ENCODE results near the gene LRMDA.

LRMDA gene

DNA sequence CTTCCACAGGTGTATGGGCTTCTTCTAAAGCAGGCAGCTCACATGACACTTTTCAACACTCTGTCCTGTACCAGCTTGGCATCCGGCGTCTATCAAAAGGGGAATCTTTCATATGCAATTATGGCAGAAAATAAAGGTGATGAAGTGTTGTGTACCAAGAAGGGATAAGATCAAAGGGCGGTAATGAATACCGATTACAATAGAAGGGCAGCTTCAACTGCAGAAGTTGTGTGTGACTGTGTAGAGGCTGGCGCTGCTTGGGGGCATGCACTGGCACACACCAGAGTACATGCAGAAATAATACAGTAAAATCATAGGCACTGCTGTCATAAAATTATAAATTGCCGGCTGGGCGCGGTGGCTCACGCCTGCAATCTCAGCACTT, 744.7 kb downstream of the LRMDA start:
- H3K4me3 Mint-ChIP-seq, result no peak overlapping the region
- ATAC-seq (no peak), DNase-seq (no peak)
- no peaks in the 10 kb centered on the region for H3K9me3 Mint-ChIP-seq
- H3K27ac Mint-ChIP-seq, result no peak overlapping the region
- H3K4me1 Mint-ChIP-seq, result no peaks in the 10 kb centered on the region
- H3K27me3 Mint-ChIP-seq, result no peaks in the 10 kb centered on the region

DNA sequence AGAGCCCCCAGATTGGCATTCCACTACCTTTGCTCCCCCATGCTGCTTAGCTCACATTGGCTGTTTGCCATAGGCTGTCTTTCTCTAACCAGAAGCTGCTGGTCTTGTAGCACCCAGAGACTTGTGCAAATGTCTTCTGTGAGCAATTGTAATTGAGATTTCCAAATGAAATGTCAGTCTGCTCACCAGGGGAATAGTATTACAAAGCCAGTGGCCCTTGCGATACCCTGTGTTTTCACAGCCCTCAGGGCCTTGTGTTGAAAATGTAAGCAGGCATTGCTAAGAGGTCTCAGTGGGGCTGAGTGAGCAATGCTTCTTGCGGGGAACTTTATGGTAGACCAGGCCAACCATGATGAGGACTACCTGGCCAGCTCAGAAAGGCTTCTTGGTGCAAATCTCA, 746.5 kb downstream of the LRMDA start:
- peaks cover 5% of the 10 kb centered on the region for H3K27me3 Mint-ChIP-seq
- H3K27ac Mint-ChIP-seq, result no peak overlapping the region
- DNase-seq (no peak), ATAC-seq (no peak)
- H3K9me3 Mint-ChIP-seq, result peaks cover 0 to 13% of the 10 kb centered on the region in 2 donors
- H3K4me3 Mint-ChIP-seq, result no peak overlapping the region
- no peaks in the 10 kb centered on the region for H3K4me1 Mint-ChIP-seq

DNA sequence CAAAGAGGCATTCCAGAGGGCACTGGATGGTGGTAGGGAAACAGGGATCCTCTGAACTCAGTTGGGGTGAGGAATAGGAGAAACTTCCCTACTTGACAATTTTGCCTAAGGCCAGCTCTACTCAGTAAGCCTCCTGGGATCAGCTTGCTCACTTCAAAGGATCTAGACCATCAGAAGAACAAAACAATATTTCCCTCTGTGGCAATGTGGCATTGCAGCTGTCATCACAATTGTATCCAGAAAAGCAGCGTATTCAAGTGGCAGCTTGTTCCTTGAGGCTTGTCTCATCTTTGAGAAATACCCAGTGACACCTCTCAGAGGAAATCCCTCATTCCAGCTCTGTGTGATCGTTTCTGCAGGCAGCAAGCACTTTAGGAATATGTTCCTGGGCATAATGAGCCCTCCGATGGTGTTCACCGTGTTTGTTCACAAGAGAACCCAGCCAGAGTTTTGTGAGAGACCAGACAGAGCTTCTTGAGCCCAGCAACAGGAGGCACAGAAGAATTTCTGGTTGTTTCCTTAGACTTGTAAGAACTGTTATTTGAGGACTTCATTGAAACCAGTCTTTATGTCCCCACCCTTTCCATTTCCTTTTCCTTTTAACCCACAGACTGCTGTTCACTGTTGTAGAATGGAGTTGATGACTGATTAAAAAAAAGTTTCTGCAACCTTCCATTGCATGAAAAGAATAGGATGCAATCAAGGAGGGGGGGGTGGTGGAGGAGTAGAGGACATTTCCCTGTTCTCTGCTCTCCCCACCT, 747.3 kb downstream of the LRMDA start:
- ATAC-seq (no peak), DNase-seq (no peak)
- Mint-ChIP-seq H3K27ac (no peak overlapping the region), H3K9me3 (peaks cover 0 to 13% of the 10 kb centered on the region in 2 donors), H3K4me3 (no peak overlapping the region), H3K4me1 (no peaks in the 10 kb centered on the region), H3K27me3 (peaks cover 5% of the 10 kb centered on the region)

DNA sequence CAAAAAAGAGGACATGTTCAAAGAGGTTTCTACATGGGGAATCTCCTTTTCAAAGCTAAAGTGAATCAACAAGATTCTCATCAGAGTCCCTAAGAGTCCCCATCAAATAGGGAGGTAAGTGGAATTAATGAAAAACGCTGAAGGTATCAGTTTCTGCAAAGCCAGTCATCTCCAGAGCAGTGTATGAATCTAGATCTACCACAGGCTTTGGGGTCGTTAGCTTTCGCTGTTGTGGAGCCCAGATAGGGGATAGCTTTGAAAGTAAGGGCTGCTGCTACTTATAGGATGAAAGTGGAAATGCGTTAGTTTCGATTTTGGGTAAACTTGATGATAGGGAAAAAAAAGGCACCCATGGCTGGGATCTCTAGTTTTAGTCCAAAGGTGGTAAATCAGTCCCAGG, 748.4 kb downstream of the LRMDA start:
- ATAC-seq, result peak; percentile 39
- DNase-seq, result no peak
- Mint-ChIP-seq H3K27ac (peak overlapping the region in 1 of 2 donors; percentile 52), H3K9me3 (peaks cover 0 to 13% of the 10 kb centered on the region in 2 donors), H3K4me3 (no peak overlapping the region), H3K4me1 (no peaks in the 10 kb centered on the region), H3K27me3 (peaks cover 5% of the 10 kb centered on the region)

DNA sequence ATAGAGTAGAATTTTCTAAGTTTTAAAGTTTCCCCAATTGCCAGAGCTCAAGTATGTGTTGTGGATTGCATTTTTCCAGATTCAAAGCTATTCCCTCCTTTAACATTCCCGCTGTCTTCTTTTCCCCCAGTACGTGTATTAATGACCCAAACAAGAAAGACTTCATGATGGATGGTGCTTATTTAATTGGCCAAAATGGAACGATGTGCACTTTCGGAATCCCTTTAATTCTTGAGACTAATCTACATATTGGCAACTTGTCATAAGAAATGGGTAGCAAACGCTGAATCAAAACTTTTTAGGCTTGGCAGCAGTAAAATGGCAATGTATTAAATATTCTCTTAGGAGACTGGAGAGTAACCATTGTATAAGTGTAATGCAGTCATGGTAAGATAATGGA, 753.2 kb downstream of the LRMDA start:
- Mint-ChIP-seq H3K4me3 (no peak overlapping the region), H3K9me3 (peaks cover 0 to 13% of the 10 kb centered on the region in 2 donors), H3K27ac (no peak overlapping the region), H3K4me1 (no peaks in the 10 kb centered on the region), H3K27me3 (peaks cover 12% of the 10 kb centered on the region)
- DNase-seq (no peak), ATAC-seq (no peak)

DNA sequence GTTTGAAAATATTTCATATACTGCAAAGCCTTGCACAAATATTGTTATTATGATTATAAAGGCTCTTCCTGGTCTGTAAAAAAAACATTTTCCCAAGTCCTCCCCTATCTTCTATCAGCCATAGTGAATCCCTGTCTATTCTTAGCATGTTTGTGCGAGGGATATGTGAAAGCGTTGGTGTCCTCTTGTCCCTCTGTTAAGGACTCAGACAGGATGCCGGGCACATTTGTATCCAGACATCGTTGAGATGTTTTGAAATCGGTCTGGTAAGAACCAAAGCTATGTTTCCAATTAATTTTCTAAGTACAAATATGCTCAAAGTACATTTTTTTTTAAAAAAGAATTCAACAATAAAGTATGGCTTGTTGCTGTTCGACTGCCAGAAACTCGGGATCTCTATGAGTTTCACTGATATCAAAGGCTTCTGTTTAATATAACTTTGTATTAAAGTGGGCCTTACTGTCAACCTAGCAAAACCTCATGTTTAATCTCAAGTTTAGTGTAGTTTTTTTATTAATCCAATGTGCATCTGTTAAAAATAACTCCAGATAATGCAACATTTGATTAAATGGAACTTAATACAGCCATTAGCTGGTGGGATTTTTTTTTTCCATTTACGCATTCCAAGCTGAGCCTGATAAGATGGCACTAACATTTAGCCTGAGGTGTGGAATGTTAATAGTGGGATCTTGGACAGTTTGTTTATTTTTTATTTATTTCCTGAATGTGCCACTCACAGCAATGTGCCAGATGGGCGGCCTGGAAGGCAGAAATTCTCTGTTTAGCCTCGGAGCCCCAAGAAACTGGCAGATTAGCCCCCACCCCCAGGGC, 754.3 kb downstream of the LRMDA start:
- DNase-seq (no peak), ATAC-seq (no peak)
- Mint-ChIP-seq H3K4me3 (no peak overlapping the region), H3K9me3 (peaks cover 0 to 13% of the 10 kb centered on the region in 2 donors), H3K27me3 (peaks cover 12% of the 10 kb centered on the region), H3K27ac (no peak overlapping the region), H3K4me1 (no peaks in the 10 kb centered on the region)

DNA sequence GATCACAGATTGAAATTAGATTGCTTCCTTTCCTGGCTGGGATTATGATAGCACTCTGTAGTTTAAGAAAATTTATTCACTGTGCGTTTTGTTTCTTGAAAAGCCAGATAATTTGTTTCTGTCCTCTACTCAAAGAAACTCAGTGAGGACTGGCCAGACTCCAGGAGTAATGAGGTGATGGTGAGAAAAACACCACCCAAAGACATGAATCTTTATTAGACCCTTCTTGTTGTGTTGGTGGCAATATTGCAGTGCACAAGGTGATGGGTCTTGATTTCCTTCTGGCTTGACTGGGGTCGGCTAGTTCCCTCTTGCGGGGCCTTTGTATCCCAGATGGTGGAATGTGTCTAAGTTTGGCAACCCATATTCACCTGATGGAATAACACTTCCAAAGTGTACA, 756.8 kb downstream of the LRMDA start:
- no peak overlapping the region for H3K4me3 Mint-ChIP-seq
- no peaks in the 10 kb centered on the region for H3K9me3 Mint-ChIP-seq
- no peak overlapping the region for H3K27ac Mint-ChIP-seq
- ATAC-seq, result no peak
- no peaks in the 10 kb centered on the region for H3K4me1 Mint-ChIP-seq
- DNase-seq, result no peak
- H3K27me3 Mint-ChIP-seq, result peaks cover 8% of the 10 kb centered on the region

DNA sequence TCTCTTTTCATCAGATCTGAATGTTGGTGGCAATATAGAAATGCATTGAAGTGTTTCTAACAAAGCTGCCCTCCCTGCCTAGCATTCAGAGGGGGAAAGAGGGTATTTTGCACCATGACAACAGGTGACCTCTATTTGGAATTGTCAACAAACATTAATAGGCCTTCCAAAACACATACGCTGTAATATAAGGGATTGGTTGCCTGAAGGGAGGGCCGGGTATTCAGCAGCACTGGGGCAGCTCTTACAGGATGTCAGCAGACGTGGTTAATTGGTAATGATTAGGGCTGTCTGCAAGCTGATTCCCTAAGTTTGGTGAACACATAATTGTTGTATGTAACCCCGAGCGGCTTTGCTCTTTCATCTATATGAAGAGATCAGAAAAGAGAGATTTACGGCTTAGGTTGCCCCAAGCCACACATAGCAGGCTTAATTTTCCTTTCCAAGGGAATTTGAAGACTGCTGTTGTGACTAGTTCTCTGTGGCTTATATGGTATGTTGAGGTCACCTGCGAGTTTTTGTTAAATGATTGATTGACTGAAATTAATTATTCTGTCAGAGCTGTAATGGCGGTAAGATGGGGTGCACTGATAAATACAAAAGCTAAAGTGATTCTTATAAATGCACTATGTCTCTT, 759.3 kb downstream of the LRMDA start:
- Mint-ChIP-seq H3K4me3 (no peak overlapping the region), H3K27me3 (peaks cover 8% of the 10 kb centered on the region), H3K4me1 (no peaks in the 10 kb centered on the region), H3K9me3 (no peaks in the 10 kb centered on the region), H3K27ac (peak overlapping the region in 1 of 2 donors; percentile 63)
- no peak for DNase-seq
- no peak for ATAC-seq

DNA sequence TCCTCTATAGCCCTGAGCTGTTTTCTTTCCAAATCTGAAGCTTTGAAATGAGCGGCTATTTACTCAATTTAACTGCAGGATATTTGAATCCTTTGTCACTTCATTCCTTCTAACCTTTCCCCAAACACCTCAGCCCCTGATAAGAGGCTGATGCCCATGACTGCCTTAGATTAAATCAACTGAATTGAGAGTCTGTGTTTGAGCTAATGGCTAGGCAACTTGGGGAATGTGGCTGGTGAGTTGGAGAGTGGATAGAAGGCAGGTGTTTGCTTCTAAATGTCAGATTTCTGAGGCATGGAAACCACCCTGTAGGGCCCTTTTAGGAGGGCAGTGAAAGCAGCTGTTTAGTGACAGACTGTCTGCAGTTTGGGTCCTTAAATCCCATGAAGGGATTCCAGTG, 759.9 kb downstream of the LRMDA start:
- Mint-ChIP-seq H3K27ac (peak overlapping the region in 1 of 2 donors; percentile 63), H3K4me1 (no peaks in the 10 kb centered on the region), H3K9me3 (no peaks in the 10 kb centered on the region), H3K4me3 (no peak overlapping the region), H3K27me3 (peaks cover 8% of the 10 kb centered on the region)
- ATAC-seq (no peak), DNase-seq (no peak)

DNA sequence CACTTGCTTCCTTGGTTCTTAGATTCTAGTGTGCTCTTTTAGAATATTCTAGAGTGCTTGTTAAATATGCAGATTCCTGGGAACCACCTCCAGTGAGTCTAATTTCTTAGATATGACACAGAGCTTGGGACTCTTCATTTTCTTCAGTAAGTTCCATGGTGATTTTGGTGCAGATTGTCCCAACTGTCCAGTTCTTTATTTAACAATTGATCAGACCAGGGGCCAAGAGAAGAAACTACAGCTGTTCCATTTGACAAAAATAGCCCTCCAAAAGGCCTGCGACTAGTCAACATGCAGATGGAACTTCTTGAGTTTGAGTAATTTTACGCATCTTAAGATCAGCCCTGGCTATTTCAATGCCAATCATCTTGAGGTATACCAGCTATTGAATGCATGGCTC, 760.7 kb downstream of the LRMDA start:
- no peak overlapping the region for H3K27ac Mint-ChIP-seq
- H3K9me3 Mint-ChIP-seq, result no peaks in the 10 kb centered on the region
- peaks cover 7% of the 10 kb centered on the region for H3K27me3 Mint-ChIP-seq
- ATAC-seq, result no peak
- no peak for DNase-seq
- no peaks in the 10 kb centered on the region for H3K4me1 Mint-ChIP-seq
- H3K4me3 Mint-ChIP-seq, result no peak overlapping the region

DNA sequence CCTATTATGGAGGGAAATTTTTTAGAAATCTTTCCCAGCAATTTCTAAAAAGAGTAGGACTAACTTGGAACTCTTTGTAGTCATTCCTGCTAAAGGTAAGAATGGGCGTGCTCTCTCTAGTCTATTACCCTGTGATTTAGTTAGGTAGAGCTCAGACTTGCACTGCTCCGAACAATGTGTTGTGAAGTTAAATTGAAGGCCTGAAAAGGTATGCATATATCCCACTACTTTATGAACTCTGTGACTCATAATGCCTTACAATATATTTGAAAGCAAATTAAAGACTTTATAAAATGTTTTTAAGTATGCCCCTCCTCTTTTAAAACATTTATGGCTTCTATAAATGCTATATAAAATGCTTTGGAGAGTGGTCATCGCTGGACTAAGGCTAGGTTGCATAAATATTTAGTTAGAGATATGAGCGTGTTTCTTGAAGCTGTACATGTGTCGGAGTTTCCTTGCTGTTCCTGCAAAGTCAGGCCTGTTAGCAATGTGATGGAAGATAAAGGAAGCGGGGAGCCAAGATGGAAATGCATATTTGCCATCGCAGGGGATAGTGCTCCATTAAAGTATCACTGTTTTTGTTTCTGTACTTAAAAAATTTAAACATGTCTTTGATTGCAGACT, 761.4 kb downstream of the LRMDA start:
- Mint-ChIP-seq H3K27ac (no peak overlapping the region), H3K9me3 (no peaks in the 10 kb centered on the region), H3K4me1 (no peaks in the 10 kb centered on the region), H3K27me3 (peaks cover under 1% of the 10 kb centered on the region), H3K4me3 (no peak overlapping the region)
- no peak for DNase-seq
- ATAC-seq, result no peak

DNA sequence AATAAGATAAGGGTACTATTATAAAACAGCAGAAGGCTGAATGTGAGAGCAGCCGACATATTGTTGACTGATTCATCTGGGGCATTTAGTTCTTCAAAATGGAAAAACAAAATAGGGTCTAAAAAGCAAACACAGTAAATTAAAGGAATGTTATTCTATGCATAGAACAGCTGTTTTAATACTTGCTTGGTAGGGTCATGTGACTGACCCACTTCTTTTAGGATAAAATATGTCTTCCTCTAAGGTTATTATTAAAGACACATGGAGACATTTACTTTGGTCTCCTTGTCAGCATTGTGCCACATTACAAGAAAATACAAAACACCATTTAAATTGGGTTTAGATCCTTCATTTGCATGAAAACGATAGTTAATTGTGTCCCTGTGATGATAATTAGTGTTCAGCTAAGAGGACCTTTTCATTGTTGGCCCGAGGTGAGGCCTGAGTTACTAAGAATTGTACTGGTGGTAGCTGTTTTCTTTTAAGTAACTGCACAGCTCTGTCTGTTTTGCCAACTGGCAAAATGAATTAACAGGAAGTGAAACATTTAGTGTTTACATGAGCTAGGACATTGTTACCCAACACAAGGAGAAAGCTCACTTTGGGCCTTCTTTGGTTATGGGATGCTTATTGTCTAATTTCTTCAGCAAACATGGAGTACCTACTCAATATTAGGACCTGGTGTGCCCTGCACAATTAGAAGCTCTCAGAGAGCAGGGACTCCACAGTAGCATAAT, 764.4 kb downstream of the LRMDA start:
- Mint-ChIP-seq H3K9me3 (no peaks in the 10 kb centered on the region), H3K4me3 (no peak overlapping the region), H3K27ac (peak overlapping the region in 1 of 2 donors; percentile 46), H3K4me1 (no peaks in the 10 kb centered on the region), H3K27me3 (no peaks in the 10 kb centered on the region)
- DNase-seq, result no peak
- ATAC-seq, result no peak

DNA sequence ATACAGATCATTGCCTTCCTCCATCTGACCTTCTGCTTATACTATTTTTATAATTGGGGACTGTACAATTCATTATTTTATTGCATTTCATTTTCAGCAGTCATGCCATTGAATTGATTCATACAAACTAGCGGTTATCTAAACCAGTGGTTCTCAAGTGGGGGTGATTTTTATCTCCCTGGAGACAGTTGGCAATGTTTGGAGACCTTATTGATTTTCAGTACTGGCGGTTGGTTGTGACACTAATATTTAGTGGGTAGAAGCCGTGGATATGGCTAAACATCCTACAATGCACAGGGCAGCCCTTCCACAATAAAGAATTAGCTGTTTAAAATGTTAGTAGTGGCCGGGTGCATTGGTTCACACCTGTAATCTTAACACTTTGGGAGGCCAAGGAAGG, 765.9 kb downstream of the LRMDA start:
- DNase-seq (no peak), ATAC-seq (no peak)
- Mint-ChIP-seq H3K4me1 (no peaks in the 10 kb centered on the region), H3K4me3 (no peak overlapping the region), H3K27me3 (no peaks in the 10 kb centered on the region), H3K27ac (no peak overlapping the region), H3K9me3 (no peaks in the 10 kb centered on the region)

DNA sequence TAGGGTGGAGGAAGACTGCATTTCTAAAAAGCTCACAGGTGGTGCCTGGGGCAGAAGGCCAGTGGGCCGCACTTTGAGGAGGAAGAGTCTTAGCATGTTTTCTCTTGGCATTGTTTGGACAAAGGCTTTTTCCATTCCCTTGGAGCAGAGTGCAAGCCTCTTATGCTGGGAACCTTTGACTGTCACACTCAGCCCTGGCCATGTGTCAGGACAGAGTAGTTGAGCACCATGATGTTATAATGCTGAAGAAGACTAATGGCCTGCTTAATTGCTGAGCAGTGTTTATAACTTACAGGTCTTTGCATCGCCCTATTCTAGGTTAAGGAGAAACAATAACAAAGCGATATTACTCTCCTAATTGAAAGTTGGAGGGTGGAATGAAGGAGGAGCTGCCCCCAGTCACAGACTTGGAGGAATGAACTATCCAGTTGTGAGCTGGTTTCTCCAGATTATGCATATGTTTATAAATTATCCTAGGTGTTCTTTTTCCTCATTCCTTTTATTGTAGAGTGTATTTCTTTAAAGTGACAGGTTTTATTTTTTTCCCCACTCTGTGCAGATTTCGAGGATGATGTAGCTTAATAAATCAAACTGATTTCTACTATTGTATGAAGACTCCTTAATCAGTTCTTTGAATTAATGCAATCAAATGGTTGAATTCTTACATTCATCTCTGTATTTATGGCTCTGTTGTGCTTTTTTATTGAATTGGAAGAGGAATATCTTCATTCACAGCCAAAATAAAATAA, 767.0 kb downstream of the LRMDA start:
- no peak for ATAC-seq
- Mint-ChIP-seq H3K9me3 (no peaks in the 10 kb centered on the region), H3K4me1 (no peaks in the 10 kb centered on the region), H3K27ac (no peak overlapping the region), H3K27me3 (no peaks in the 10 kb centered on the region), H3K4me3 (no peak overlapping the region)
- DNase-seq, result no peak

Measured in stimulated activated naive CD8-positive, alpha-beta T cell treated with anti-CD3 and anti-CD28 coated beads, Interleukin-15, amount 100 ng/mL, for 72 hours (primary cell).